Osteoblast (primary cell): Measurements from ENCODE around the gene PAPOLG. TPM values are rescaled to one million over a fixed set of nuclear protein-coding genes. Genes with fewer than 3 reads are reported as not detected.

Experiments
- DNase-seq: peaks from one replicate; pipeline ENCODE4 v3.0.0; 2011; ENCODE audit warnings: low spot score, mixed read lengths; ENCODE audit not compliant: insufficient read length; ENCODE audit errors: missing footprints
- H2AFZ ChIP-seq: 2 replicates; pipeline ENCODE4 v1.6.0; 2011; ENCODE audit warnings: mild to moderate bottlenecking, low read length
- H3K27ac ChIP-seq: 2 replicates; pipeline ENCODE4 v1.5.1; 2011; ENCODE audit warnings: mild to moderate bottlenecking, low read depth, low read length, moderate library complexity
- H3K27me3 ChIP-seq: 2 replicates; pipeline ENCODE4 v1.6.0; 2012; ENCODE audit warnings: mild to moderate bottlenecking, control low read depth, inconsistent platforms, low read length, moderate library complexity; ENCODE audit not compliant: insufficient read depth
- H3K36me3 ChIP-seq: 2 replicates; pipeline ENCODE4 v1.5.1; 2011; ENCODE audit warnings: mild to moderate bottlenecking, low read length, control low read depth, moderate library complexity; ENCODE audit not compliant: insufficient read depth
- H3K4me1 ChIP-seq: 2 replicates; pipeline ENCODE4 v1.5.1; 2011; ENCODE audit warnings: mild to moderate bottlenecking, low read length, control low read depth, moderate library complexity; ENCODE audit not compliant: insufficient read depth
- H3K4me2 ChIP-seq: 2 replicates; pipeline ENCODE4 v1.6.0; 2011; ENCODE audit warnings: mild to moderate bottlenecking, low read length; ENCODE audit not compliant: insufficient read depth
- H3K4me3 ChIP-seq: fragments of 200-600 bp; sonication (generic); 3 replicates; pipeline ENCODE4 v1.5.1; 2012; ENCODE audit warnings: mild to moderate bottlenecking, low read length, inconsistent platforms; ENCODE audit not compliant: insufficient read depth
- H3K79me2 ChIP-seq: 2 replicates; pipeline ENCODE4 v1.6.0; 2012; ENCODE audit warnings: mild to moderate bottlenecking, low read length, control low read depth, inconsistent platforms; ENCODE audit not compliant: insufficient read depth
- H3K9me3 ChIP-seq: 2 replicates; pipeline ENCODE4 v1.5.1; 2011; ENCODE audit warnings: low read depth, low read length, control low read depth
- H4K20me1 ChIP-seq: 2 replicates; pipeline ENCODE4 v1.6.0; 2012; ENCODE audit warnings: mild to moderate bottlenecking, low read length, control low read depth; ENCODE audit not compliant: insufficient read depth
- total RNA-seq: library from RNA; depleted of rRNA; stranded (reverse); fragments of >200 nt; gene quantifications from 2 replicates; pipeline ENCODE4 v1.2.3, GENCODE V29; 2012
- TF ChIP-seq, protein P1 (sequence below): IDR thresholded peaks from 2 replicates; pipeline ENCODE4 v1.5.1; 2011; ENCODE audit warnings: mild to moderate bottlenecking, low read depth, low read length, moderate library complexity; ENCODE audit errors: extremely low read depth

PAPOLG gene
- 17.7 and 19.9 TPM in 2 replicates for total RNA-seq

- Histone ChIP-seq H3K4me2 (peak within 1 kb of the TSS; percentile 96), H3K27me3 (no peaks in the 10 kb centered on the region), H3K9me3 (no peaks in the 10 kb centered on the region), H3K79me2 (peaks cover 44% of the 10 kb centered on the region), H3K27ac (peak within 1 kb of the TSS; percentile 80), H3K36me3 (peaks cover 13% of the 10 kb centered on the region), H2AFZ (peak within 1 kb of the TSS; percentile 98), H3K4me1 (peaks cover 15% of the 10 kb centered on the region), H4K20me1 (peaks cover 25% of the 10 kb centered on the region), H3K4me3 (peak within 1 kb of the TSS; percentile 92)
- DNase-seq: peak; percentile 95
- TF ChIP-seq, protein P1, sequence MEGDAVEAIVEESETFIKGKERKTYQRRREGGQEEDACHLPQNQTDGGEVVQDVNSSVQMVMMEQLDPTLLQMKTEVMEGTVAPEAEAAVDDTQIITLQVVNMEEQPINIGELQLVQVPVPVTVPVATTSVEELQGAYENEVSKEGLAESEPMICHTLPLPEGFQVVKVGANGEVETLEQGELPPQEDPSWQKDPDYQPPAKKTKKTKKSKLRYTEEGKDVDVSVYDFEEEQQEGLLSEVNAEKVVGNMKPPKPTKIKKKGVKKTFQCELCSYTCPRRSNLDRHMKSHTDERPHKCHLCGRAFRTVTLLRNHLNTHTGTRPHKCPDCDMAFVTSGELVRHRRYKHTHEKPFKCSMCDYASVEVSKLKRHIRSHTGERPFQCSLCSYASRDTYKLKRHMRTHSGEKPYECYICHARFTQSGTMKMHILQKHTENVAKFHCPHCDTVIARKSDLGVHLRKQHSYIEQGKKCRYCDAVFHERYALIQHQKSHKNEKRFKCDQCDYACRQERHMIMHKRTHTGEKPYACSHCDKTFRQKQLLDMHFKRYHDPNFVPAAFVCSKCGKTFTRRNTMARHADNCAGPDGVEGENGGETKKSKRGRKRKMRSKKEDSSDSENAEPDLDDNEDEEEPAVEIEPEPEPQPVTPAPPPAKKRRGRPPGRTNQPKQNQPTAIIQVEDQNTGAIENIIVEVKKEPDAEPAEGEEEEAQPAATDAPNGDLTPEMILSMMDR: no peak
These were observed at the start of gene PAPOLG for GRCh38 chr2:60756097-60757087. Gene PAPOLG, plus strand, starts transcription at chr2:60756268. Its CDS starts 211 bp downstream, at chr2:60756479.

GRCh38 chr2:60707750-60708371 lies 48.2 kb upstream of the PAPOLG start:
- peak; percentile 85 for DNase-seq
- Histone ChIP-seq H3K36me3 (no peaks in the 10 kb centered on the region), H2AFZ (peak overlapping the region; percentile 33), H3K4me1 (peaks cover 23% of the 10 kb centered on the region), H3K27ac (no peak overlapping the region), H3K4me2 (peak overlapping the region; percentile 31), H4K20me1 (no peaks in the 10 kb centered on the region), H3K9me3 (no peaks in the 10 kb centered on the region), H3K4me3 (no peak overlapping the region), H3K79me2 (no peaks in the 10 kb centered on the region), H3K27me3 (no peaks in the 10 kb centered on the region)
- TF ChIP-seq, protein P1: peak; percentile 76

DNA sequence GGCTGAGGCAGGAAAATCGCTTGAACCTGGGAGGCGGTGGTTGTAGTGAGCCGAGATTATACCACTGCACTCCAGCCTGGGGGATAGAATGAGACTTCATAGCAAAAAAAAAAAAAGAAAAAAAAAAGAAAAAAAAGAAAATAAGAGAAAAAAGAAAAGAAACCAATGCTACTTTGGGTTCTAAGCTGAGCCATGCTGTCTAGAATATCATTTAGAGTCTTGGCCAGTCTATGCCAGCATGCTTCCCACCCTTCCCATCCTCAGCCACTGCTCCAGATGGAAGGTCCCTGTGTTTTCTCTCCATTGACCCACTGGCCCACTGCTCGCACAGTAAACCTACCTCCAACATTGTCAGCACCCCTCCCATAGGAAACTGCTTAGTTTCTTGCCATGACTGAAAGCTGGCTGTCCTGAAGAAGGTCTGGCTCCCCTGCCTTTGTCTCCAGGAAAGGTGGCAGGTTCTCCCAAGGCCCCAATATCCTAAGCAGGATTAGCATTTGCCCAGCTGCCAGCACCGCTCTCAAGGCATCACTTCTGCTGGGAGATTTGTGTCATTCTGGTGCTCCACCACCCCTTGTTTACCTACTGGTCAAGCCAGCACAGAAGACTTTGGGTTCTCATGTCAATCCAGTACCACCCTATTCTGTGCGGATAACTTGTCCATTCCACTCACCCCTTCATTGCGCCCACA lies 47.3 kb upstream of the PAPOLG start:
- Histone ChIP-seq H3K36me3 (no peaks in the 10 kb centered on the region), H4K20me1 (no peaks in the 10 kb centered on the region), H3K4me1 (peaks cover 23% of the 10 kb centered on the region), H3K27me3 (no peaks in the 10 kb centered on the region), H2AFZ (no peak overlapping the region), H3K9me3 (no peaks in the 10 kb centered on the region), H3K27ac (no peak overlapping the region), H3K4me2 (no peak overlapping the region), H3K79me2 (no peaks in the 10 kb centered on the region), H3K4me3 (no peak overlapping the region)
- DNase-seq: peak; percentile 38
- TF ChIP-seq, protein P1: no peak
